Naive B cell (primary cell): ENCODE measurements around the gene HOXA7. TPM values are rescaled to one million over a fixed set of nuclear protein-coding genes. Genes with fewer than 3 reads are reported as not detected.

Experiments used
- ATAC-seq, 2 donors: fragments of 150-1000 bp; cut with Tn5 transposase; 2 replicates each; pipeline ENCODE4 v1.10.0; 2021; ENCODE audit warnings: low read depth in 2 of 2, mild to moderate bottlenecking in 2 of 2, moderate library complexity in 2 of 2
- DNase-seq: peaks from one replicate; pipeline ENCODE4 v3.0.0; 2022
- H3K27ac Mint-ChIP-seq, 6 donors: one replicate each; pipeline ENCODE4 v1.8.0; 2020 to 2022; ENCODE audit warnings: mild to moderate bottlenecking in 6 of 6, mixed read lengths in 6 of 6, moderate library complexity in 5 of 6, inconsistent platforms in 2 of 6
- H3K27me3 Mint-ChIP-seq, 3 donors: one replicate each; pipeline ENCODE4 v1.8.0; 2021 to 2022; ENCODE audit warnings: mixed read lengths in 3 of 3, mild to moderate bottlenecking in 1 of 3
- H3K36me3 Mint-ChIP-seq, 2 donors: one replicate each; pipeline ENCODE4 v1.8.0; 2020 to 2022; ENCODE audit warnings: mixed read lengths in 2 of 2, inconsistent platforms in 1 of 2, mild to moderate bottlenecking in 1 of 2
- H3K4me1 Mint-ChIP-seq, 3 donors: one replicate each; pipeline ENCODE4 v1.8.0; 2020 to 2022; ENCODE audit warnings: mixed read lengths in 3 of 3, inconsistent platforms in 1 of 3, mild to moderate bottlenecking in 1 of 3, moderate library complexity in 1 of 3
- H3K4me3 Mint-ChIP-seq, 8 donors: one replicate each; pipeline ENCODE4 v1.8.0; 2020 to 2022; ENCODE audit warnings: mild to moderate bottlenecking in 8 of 8, mixed read lengths in 8 of 8, moderate library complexity in 8 of 8, inconsistent platforms in 2 of 8
- H3K9me3 Mint-ChIP-seq, 7 donors: one replicate each; pipeline ENCODE4 v1.8.0; 2020 to 2022; ENCODE audit warnings: mixed read lengths in 7 of 7, mild to moderate bottlenecking in 5 of 7, inconsistent platforms in 2 of 7, moderate library complexity in 1 of 7
- polyA plus RNA-seq, 6 donors: library from polyadenylated mRNA; unstranded; fragments of 300-500 nt; fragmentation: Illumina TruSeq; gene quantifications; one replicate each; pipeline ENCODE4 v1.2.3, GENCODE V29; 2021; ENCODE audit warnings: low read depth in 6 of 6

The HOXA7 gene
- polyA plus RNA-seq, 6 donors from 2014 or later = not detected

DNA sequence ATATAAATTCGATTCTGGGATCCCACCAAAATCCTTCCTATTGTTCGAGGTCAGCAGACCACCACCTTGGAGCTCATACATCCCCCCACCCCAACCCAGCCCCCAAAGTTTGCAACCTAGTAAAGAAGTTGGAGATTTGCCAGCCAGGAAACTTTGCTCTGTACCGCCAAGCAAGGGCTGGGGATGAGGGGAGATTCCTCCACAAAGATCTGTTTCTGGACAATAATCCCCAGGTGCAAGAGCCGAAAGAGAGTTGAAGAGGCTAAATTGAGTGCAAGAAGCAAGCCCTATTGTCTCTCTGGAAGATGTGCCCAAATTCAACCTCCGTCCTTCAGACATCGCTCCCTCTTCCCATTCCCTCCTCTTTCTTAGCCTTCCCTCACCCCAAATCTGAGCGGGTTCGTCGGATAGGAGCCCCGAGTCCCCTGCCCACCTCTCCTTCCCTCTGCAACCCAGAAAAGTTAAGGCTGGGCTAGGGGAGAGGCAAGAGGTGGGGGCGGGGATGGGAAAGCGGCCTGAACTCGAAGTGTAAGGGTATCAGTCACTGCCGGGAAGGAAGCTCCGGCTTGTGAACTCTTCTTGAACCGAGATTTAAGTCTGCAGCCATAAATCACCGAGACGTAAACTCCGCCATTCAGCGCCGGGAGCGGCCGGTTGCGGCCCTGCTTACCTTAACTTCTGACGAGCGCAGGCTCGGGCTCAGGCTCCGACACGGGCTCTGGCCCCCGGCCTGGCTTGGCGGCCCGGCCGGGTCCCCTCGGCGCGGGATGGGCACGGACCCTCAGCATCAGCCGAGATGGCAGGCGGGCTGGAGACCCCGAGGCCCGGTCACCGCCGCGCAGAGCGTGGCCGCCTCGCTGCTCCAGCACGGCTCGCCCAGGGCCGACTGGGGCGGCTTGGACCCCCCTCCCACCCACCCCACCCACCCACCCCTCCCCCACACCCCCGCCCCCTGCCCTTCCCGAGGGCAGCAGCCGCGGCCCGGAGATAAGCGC is 43.2 kb downstream of the HOXA7 start:
- Mint-ChIP-seq H3K4me3 (no peak overlapping the region), H3K27me3 (peaks cover 0 to 41% (median 7%) of the 10 kb centered on the region in 3 donors), H3K36me3 (no peaks in the 10 kb centered on the region), H3K9me3 (no peaks in the 10 kb centered on the region), H3K27ac (no peak overlapping the region), H3K4me1 (no peaks in the 10 kb centered on the region)
- DNase-seq (no peak), ATAC-seq (no peak)

DNA sequence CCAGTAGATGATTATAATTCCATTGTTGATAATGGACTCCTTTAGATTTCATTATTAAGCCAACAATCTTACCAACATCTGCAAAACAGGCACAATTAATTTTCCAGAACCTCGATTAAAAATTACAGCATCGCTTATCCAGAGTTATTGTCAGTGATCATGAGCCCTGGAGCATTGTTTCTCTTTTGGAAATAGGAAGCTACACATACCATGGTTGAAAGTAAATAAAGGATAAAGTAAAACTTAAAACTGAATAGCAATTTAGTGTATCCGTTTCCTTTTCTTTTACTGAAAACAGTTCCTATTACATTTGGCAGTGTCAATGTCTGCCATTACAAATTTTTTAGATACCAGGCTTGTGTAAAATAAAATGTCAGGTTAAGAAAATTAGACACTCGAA is 44.1 kb downstream of the HOXA7 start:
- Mint-ChIP-seq H3K9me3 (peaks cover 0 to 4% (median 0%) of the 10 kb centered on the region in 7 donors), H3K27me3 (peaks cover 0 to 33% (median 0%) of the 10 kb centered on the region in 3 donors), H3K4me1 (no peaks in the 10 kb centered on the region), H3K4me3 (no peak overlapping the region), H3K36me3 (peaks cover 0 to 6% of the 10 kb centered on the region in 2 donors), H3K27ac (no peak overlapping the region)
- DNase-seq (no peak), ATAC-seq (no peak)

DNA sequence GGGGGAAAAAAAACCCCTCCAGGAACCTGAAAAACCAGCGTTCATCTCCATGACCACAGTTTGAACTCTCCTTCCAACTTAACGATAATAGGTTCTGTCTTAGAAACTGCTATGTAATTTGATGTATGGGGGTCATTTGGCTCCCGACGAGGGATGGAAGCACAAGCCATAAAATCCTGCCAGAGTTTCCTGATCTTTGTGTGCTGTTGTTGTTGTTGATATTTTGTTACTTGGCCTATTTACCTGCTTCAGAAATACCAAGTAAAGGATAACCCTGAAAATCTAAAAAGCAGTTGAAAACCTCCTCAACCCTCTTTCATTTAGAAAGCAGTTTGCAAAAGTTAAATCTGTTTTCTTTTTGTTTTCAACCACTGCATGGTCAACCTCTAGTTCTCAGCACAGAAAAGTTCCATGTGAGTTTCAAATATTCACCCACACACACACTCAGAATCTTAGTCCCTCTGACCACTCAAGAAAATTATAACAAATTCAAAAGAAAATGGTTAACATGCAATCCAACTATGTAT is 44.7 kb downstream of the HOXA7 start:
- no peak for ATAC-seq
- no peaks in the 10 kb centered on the region for H3K4me1 Mint-ChIP-seq
- peaks cover 0 to 29% (median 0%) of the 10 kb centered on the region in 3 donors for H3K27me3 Mint-ChIP-seq
- no peak overlapping the region for H3K4me3 Mint-ChIP-seq
- H3K9me3 Mint-ChIP-seq = peaks cover 0 to 4% (median 0%) of the 10 kb centered on the region in 7 donors
- DNase-seq = no peak
- no peak overlapping the region for H3K27ac Mint-ChIP-seq
- H3K36me3 Mint-ChIP-seq = peaks cover 0 to 8% of the 10 kb centered on the region in 2 donors

DNA sequence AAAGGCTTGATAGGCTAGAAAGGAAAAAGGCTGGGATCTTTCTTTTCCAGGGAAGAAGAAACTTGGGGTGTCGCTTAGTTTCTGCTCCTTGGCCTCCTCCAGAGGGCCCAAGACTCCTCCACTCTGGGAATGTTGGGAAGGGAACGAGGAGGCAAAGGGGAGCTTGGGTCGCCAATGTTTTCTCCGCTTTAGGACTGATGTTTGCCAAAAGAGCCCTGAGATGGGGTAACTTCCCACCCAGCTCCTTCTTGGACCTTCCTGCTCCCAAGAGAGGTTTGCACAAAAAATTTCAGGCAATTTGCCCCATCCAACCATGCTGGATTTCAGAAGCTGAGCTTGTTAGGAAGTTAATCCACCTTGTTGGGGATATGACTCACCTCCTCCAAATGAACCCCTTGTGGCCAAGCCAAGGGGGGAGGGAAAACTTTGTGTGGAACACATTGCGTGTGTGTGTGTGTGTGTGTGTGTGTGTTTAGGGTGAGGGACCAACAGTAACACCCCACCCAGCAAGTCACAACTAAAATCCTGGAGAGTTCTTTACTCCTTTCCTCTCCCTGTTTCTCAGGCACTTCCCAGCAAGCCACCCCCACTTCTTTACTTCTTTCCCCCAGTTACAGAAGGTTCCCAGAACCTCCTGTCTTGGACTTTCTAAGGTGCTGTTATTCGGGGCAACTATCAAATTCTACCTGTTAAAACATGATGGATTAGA is 45.3 kb downstream of the HOXA7 start:
- Mint-ChIP-seq H3K27me3 (peaks cover 0 to 28% (median under 1%) of the 10 kb centered on the region in 3 donors), H3K27ac (no peak overlapping the region), H3K4me3 (no peak overlapping the region), H3K36me3 (peaks cover 0 to 8% of the 10 kb centered on the region in 2 donors), H3K9me3 (peaks cover 0 to 4% (median 0%) of the 10 kb centered on the region in 7 donors), H3K4me1 (no peaks in the 10 kb centered on the region)
- no peak for ATAC-seq
- DNase-seq = no peak

DNA sequence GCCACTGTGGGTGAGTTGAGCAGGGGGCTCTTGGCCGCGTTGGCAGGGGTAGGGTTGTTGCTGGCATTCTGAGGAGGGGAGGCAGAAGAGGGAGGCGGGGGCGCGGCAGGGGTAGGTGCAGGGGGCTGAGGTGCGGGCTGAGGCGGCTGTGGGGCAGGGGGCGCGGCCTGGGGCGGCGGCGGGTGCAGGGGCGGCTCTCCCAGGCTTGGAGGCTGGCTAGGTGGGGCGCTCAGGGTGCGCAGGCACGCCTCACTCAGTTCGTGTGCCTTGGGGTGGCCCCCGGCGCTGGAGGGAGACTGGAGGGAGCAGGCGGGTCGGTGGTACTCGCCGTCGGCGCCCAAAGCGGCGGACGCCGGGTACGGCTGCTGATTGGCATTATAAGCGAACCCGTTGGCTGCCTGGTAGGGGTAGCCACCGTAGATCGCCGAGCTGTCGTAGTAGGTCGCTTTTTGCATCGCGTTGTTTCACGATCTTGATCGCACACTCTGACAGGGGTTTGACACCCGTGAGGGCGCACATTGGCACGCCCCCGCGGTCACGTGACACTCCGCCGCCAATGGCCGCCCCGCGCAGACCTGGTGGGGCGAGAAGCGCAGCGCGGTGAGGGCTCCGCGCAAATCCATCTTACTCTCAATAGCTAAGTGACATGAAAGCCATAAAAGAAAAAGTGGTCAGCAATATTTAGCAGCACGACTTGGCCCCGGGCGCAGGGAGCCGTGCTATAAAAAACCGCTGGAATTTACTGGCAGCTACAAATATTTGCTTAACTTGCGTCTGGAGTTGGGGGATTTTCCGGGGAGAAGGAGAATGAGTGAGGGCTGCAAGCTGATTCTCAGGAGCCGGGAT is 46.1 kb downstream of the HOXA7 start:
- DNase-seq (no peak), ATAC-seq (no peak)
- peaks cover 0 to 8% of the 10 kb centered on the region in 2 donors for H3K36me3 Mint-ChIP-seq
- H3K27me3 Mint-ChIP-seq = peaks cover 3 to 32% (median 6%) of the 10 kb centered on the region in 3 donors
- H3K4me3 Mint-ChIP-seq = peak overlapping the region in 1 of 8 donors; percentile 29
- H3K4me1 Mint-ChIP-seq = no peaks in the 10 kb centered on the region
- peaks cover 0 to 4% (median 0%) of the 10 kb centered on the region in 7 donors for H3K9me3 Mint-ChIP-seq
- no peak overlapping the region for H3K27ac Mint-ChIP-seq

DNA sequence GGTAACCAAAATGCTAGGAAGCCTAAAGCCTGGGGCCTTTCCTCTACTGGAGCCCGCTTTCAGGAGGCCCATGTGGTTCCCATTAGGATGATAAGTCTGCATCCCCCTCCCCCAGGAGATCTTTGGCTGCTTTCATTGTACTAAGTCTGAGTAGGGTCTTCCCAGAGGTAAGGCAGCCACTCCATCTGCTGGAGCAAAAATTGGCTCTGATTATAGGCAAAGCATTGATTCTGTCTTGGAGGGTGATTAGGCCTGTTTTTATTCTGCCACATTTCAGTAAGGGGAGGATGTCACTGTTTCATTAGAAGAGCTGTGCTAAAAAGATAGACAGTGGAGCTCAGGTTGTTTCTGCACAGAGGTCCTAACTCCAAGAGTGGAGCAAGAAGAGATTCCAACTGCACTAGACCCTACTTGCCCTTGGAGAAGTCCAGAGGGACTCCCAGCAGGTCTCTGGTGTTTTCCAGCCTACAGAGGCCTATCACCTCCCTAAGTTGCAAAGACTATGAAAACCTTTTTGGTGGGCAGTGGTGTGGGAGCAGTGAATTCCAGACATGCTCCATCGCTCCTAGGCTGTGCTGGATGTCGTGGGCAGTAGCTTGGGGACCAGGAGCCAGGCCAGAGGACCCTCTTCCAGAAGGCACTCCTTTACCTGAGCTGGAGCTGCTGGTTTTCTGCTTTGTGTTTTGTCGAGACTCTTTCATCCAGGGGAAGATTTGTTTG is 46.8 kb downstream of the HOXA7 start:
- Mint-ChIP-seq H3K27ac (no peak overlapping the region), H3K9me3 (peaks cover 0 to 4% (median 0%) of the 10 kb centered on the region in 7 donors), H3K4me3 (peak overlapping the region in 1 of 8 donors; percentile 29), H3K36me3 (peaks cover 0 to 8% of the 10 kb centered on the region in 2 donors), H3K4me1 (no peaks in the 10 kb centered on the region), H3K27me3 (peaks cover 11 to 38% (median 11%) of the 10 kb centered on the region in 3 donors)
- ATAC-seq (no peak), DNase-seq (no peak)

DNA sequence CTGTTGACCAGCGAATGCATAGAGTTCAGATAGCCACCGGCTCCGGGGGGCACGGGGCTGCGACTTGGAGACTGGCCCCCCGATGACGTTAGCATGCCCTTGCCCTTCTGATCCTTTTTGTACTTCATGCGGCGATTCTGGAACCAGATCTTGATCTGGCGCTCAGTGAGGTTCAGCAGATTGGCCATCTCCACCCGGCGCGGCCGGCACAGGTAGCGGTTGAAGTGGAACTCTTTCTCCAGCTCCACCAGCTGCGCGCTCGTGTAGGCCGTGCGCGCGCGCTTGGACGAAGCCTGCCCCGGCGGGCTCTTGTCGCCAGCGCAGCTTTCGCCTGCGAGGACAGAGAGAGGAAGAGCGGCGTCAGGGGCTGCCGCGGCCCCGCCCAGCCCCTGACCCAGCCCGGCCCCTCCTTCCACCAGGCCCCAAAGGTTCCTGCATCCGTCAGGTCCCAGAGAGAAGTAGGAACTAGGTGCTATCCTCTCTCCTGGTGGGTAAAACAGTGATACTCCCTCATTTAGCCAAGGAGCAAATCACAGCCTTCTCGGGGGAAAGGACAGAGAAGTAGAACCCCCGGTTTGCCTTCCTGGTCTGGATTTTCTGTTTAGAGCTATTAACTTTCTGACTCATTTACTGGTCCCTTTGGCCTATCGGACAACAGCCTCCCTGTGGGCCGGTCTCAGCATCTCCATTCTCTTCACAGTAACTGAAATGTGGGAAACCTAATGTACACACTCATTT is 47.9 kb downstream of the HOXA7 start:
- H3K4me3 Mint-ChIP-seq = no peak overlapping the region
- H3K9me3 Mint-ChIP-seq = peaks cover 0 to 4% (median 0%) of the 10 kb centered on the region in 7 donors
- peaks cover 0 to 6% (median 3%) of the 10 kb centered on the region in 3 donors for H3K4me1 Mint-ChIP-seq
- ATAC-seq = no peak
- no peak overlapping the region for H3K27ac Mint-ChIP-seq
- H3K27me3 Mint-ChIP-seq = peaks cover 22 to 48% (median 22%) of the 10 kb centered on the region in 3 donors
- no peak for DNase-seq
- H3K36me3 Mint-ChIP-seq = peaks cover 0 to 14% of the 10 kb centered on the region in 2 donors

DNA sequence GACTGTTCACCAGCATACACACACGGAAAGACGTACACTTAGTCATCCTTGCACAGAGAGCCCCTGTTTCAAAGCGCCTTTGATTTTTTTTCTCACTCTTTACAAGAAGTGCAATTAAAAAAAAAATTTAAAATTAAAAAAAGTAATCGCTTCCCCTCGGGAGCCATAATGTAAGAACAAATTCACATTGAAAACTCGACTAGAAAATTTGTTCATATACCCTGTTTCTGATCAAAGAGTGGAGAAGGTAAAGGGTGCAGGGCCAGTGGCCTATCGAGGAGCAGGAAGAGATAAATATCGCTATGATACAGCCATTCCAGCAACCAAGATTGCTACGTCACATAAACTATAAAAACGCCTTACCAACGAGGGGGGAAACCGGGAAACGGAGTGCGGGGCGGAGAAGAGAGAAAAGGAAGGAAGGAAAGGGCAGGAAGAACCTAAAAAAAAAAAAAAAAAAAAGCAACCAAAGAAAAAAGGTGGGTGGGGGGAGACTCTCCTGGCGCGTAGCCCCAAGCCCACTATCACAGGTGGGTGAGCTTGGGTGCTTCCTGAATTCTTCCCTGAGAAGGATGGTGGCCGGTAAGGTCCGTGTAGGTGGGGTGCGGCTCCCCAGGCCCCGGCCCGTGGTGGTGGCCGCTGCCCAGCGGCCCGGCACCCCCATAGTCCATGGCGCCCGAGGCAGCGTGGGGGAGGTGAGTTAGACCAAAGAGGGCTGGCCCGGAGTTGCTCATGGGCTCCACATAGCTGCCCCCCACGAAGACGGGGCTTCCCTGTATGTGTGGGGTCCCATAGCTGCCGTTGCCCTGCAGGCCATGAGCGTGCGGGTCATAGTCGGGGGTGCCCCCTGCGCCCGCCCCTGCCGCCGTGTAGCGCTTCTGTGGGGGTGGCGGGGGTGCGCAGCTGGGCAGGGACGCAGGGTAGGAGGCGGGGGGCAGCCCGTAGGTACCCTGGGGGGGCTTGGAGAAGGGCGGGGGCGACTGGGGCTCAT is 48.8 kb downstream of the HOXA7 start:
- H3K4me1 Mint-ChIP-seq = peaks cover 5 to 13% (median 7%) of the 10 kb centered on the region in 3 donors

DNA sequence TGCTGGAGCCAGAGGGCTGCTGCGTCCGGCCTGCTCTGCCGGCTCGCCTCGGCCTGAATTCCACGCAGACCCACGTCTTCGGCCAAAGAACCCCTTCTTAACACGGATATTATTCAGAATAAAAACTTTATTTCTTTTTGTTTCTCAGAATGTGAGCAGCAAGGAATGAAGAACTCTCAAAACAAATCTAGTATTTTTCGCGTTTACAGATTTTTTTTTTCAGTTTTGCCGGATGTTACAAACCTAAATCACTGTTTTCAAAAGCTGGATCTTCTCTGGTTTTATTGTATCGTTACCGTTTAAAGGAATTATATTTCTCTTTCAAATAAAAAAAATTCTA is 49.6 kb downstream of the HOXA7 start:
- peaks cover 37 to 60% (median 39%) of the 10 kb centered on the region in 3 donors for H3K27me3 Mint-ChIP-seq
- no peak overlapping the region for H3K4me3 Mint-ChIP-seq
- H3K4me1 Mint-ChIP-seq = peaks cover 13 to 18% (median 13%) of the 10 kb centered on the region in 3 donors
- H3K27ac Mint-ChIP-seq = no peak overlapping the region
- peaks cover 0 to 4% (median 0%) of the 10 kb centered on the region in 7 donors for H3K9me3 Mint-ChIP-seq
- no peak for DNase-seq
- ATAC-seq = no peak
- H3K36me3 Mint-ChIP-seq = peaks cover 0 to 24% of the 10 kb centered on the region in 2 donors

More for the DNA sequence above, 48.8 kb downstream of the HOXA7 start:
- H3K4me3 Mint-ChIP-seq = no peak overlapping the region
- peaks cover 30 to 57% (median 30%) of the 10 kb centered on the region in 3 donors for H3K27me3 Mint-ChIP-seq
- DNase-seq (no peak), ATAC-seq (no peak)
- H3K36me3 Mint-ChIP-seq = peaks cover 0 to 21% of the 10 kb centered on the region in 2 donors
- peaks cover 0 to 4% (median 0%) of the 10 kb centered on the region in 7 donors for H3K9me3 Mint-ChIP-seq
- no peak overlapping the region for H3K27ac Mint-ChIP-seq

DNA sequence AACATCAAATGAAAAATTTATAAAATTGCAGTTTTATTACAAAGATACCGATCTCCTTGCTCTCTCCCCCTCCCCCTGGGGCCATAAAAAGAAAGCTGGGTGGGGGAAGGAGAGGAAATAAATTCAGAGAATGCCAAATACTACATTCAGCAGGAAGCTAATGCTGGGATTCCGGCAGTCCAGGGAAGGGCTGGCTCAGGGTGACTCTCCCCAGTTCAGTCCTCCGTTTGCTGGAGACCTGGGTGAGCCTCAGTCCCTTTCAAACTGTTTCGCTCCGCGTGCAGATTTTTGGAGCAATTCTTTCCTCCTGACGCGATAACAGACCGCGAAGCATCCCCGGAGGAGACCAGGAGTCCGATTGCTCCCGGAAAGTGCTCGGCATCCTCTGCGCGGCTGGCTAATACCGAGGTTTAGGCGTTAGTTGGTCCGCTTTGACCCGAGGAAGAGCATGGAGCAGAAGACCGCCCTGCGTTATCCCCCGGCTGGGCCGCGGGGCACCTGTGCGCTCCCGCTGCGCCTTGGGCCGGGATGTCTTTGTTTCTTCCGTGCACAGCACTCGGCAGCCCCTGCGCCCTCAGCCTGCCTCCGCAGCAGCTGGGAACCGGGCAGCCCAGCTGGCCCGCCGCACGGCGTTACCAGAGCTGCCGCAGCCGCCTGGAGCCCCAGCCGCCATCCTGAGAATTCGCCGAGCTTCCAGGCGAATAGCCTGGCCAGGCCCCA is 50.1 kb downstream of the HOXA7 start:
- Mint-ChIP-seq H3K9me3 (peaks cover 0 to 4% (median 0%) of the 10 kb centered on the region in 7 donors), H3K27ac (no peak overlapping the region), H3K27me3 (peaks cover 42 to 61% (median 44%) of the 10 kb centered on the region in 3 donors), H3K4me1 (peaks cover 17 to 18% (median 18%) of the 10 kb centered on the region in 3 donors), H3K36me3 (peaks cover 4 to 29% of the 10 kb centered on the region in 2 donors), H3K4me3 (no peak overlapping the region)
- ATAC-seq = no peak
- no peak for DNase-seq
